Rectal smooth muscle tissue (tissue), 1 donor: ENCODE data around the gene CHL1.

Experiments used
- H3K27ac ChIP-seq: one replicate; pipeline ENCODE4 v1.7.0; 2013; ENCODE audit warnings: low read depth, low read length, inconsistent platforms
- H3K27me3 ChIP-seq: one replicate; pipeline ENCODE4 v1.7.0; 2013; ENCODE audit warnings: low read length; ENCODE audit not compliant: control insufficient read depth, insufficient read depth
- H3K36me3 ChIP-seq: one replicate; pipeline ENCODE4 v1.7.0; 2013; ENCODE audit warnings: low read length; ENCODE audit not compliant: control insufficient read depth, insufficient read depth
- H3K4me1 ChIP-seq: one replicate; pipeline ENCODE4 v1.7.0; 2013; ENCODE audit warnings: low read length; ENCODE audit not compliant: control insufficient read depth, insufficient read depth
- H3K4me3 ChIP-seq: one replicate; pipeline ENCODE4 v1.7.0; 2013; ENCODE audit warnings: low read length
- H3K9ac ChIP-seq: one replicate; pipeline ENCODE4 v1.7.0; 2013; ENCODE audit warnings: low read length

The CHL1 gene, protein sequence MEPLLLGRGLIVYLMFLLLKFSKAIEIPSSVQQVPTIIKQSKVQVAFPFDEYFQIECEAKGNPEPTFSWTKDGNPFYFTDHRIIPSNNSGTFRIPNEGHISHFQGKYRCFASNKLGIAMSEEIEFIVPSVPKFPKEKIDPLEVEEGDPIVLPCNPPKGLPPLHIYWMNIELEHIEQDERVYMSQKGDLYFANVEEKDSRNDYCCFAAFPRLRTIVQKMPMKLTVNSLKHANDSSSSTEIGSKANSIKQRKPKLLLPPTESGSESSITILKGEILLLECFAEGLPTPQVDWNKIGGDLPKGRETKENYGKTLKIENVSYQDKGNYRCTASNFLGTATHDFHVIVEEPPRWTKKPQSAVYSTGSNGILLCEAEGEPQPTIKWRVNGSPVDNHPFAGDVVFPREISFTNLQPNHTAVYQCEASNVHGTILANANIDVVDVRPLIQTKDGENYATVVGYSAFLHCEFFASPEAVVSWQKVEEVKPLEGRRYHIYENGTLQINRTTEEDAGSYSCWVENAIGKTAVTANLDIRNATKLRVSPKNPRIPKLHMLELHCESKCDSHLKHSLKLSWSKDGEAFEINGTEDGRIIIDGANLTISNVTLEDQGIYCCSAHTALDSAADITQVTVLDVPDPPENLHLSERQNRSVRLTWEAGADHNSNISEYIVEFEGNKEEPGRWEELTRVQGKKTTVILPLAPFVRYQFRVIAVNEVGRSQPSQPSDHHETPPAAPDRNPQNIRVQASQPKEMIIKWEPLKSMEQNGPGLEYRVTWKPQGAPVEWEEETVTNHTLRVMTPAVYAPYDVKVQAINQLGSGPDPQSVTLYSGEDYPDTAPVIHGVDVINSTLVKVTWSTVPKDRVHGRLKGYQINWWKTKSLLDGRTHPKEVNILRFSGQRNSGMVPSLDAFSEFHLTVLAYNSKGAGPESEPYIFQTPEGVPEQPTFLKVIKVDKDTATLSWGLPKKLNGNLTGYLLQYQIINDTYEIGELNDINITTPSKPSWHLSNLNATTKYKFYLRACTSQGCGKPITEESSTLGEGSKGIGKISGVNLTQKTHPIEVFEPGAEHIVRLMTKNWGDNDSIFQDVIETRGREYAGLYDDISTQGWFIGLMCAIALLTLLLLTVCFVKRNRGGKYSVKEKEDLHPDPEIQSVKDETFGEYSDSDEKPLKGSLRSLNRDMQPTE (N-terminal part only)

GRCh38 chr3:196311-197148, at the start of gene CHL1:
CHL1 (plus strand) TSS chr3:196763; CDS start chr3:319777, 123,014 bp downstream.
- peaks cover 2% of the 10 kb centered on the region for H3K27me3 ChIP-seq
- H3K36me3 ChIP-seq: no peaks in the 10 kb centered on the region
- H3K4me1 ChIP-seq: no peaks in the 10 kb centered on the region
- peak within 1 kb of the TSS; percentile 32 for H3K27ac ChIP-seq
- peak within 1 kb of the TSS; percentile 52 for H3K4me3 ChIP-seq
- H3K9ac ChIP-seq: no peak within 1 kb of the TSS

- no peak overlapping the region for H3K4me3 ChIP-seq
- no peaks in the 10 kb centered on the region for H3K4me1 ChIP-seq
- no peaks in the 10 kb centered on the region for H3K27me3 ChIP-seq
- H3K27ac ChIP-seq: no peak overlapping the region
- H3K9ac ChIP-seq: no peak overlapping the region
- H3K36me3 ChIP-seq: no peaks in the 10 kb centered on the region
Observed at GRCh38 chr3:151614-152189, 44.9 kb upstream of the CHL1 start.

- Histone ChIP-seq H3K4me3 (no peak overlapping the region), H3K27ac (no peak overlapping the region), H3K27me3 (no peaks in the 10 kb centered on the region), H3K4me1 (no peaks in the 10 kb centered on the region), H3K9ac (no peak overlapping the region), H3K36me3 (no peaks in the 10 kb centered on the region)
Observed at GRCh38 chr3:159974-160373, 36.6 kb upstream of the CHL1 start.

- Histone ChIP-seq H3K9ac (no peak overlapping the region), H3K4me3 (no peak overlapping the region), H3K4me1 (no peaks in the 10 kb centered on the region), H3K27me3 (no peaks in the 10 kb centered on the region), H3K27ac (no peak overlapping the region), H3K36me3 (no peaks in the 10 kb centered on the region)
Observed at GRCh38 chr3:166071-166470, 30.5 kb upstream of the CHL1 start.

- H3K27ac ChIP-seq: no peak overlapping the region
- H3K4me3 ChIP-seq: no peak overlapping the region
- no peaks in the 10 kb centered on the region for H3K36me3 ChIP-seq
- no peaks in the 10 kb centered on the region for H3K4me1 ChIP-seq
- H3K9ac ChIP-seq: no peak overlapping the region
- H3K27me3 ChIP-seq: no peaks in the 10 kb centered on the region
Observed at GRCh38 chr3:166799-167198, 29.8 kb upstream of the CHL1 start.

DNA sequence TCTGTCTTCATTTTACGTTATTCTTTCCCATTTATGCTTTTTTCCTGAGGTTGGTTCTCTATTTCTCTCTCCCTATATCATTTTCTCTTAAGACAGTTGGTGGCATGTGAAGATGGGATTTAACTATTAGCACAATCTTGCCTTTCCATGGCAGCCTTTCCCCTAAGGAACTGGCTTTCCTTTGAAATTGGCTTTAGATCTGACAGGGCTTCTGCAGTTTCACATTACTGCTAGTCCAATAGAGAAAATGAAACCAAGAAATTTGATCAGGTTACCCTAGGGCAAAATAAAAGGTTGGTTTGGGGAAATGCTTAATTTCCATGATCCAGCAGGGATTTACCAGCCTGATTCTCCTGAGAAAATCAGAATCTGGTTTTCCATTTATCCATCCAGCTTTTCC, 22.7 kb upstream of the CHL1 start:
- Histone ChIP-seq H3K9ac (no peak overlapping the region), H3K4me1 (no peaks in the 10 kb centered on the region), H3K4me3 (no peak overlapping the region)

DNA sequence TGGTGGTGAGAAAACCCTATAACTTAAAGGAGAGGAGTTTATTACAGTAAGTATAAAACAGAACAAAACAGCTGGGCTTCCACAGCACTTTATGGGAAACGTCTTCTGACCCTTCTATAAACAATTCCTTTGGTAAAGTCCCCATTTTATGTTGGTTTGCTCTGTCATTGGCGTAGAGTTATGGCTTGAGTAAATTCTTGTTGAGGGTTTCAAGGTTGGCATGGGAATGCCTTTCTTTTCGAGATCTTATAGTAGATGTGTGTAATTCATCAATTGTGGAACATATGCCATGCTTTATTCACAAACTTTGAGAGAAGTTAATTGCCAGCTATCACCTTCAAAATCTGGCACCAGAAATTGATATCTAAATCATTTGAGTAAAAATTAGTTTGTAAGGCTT, 11.6 kb upstream of the CHL1 start:
- H3K4me1 ChIP-seq: no peaks in the 10 kb centered on the region

More for the DNA sequence above, 22.7 kb upstream of the CHL1 start:
- Histone ChIP-seq H3K36me3 (no peaks in the 10 kb centered on the region), H3K27me3 (no peaks in the 10 kb centered on the region), H3K27ac (no peak overlapping the region)

GRCh38 chr3:192215-192929, 4.2 kb upstream of the CHL1 start:
- Histone ChIP-seq H3K4me3 (no peak overlapping the region), H3K36me3 (no peaks in the 10 kb centered on the region), H3K27me3 (peaks cover 2% of the 10 kb centered on the region), H3K9ac (no peak overlapping the region), H3K27ac (no peak overlapping the region), H3K4me1 (no peaks in the 10 kb centered on the region)

More for the DNA sequence above, 11.6 kb upstream of the CHL1 start:
- Histone ChIP-seq H3K4me3 (no peak overlapping the region), H3K36me3 (no peaks in the 10 kb centered on the region), H3K27ac (no peak overlapping the region), H3K27me3 (no peaks in the 10 kb centered on the region), H3K9ac (no peak overlapping the region)

- Histone ChIP-seq H3K27ac (no peak overlapping the region), H3K4me1 (no peaks in the 10 kb centered on the region), H3K36me3 (no peaks in the 10 kb centered on the region), H3K4me3 (no peak overlapping the region), H3K9ac (no peak overlapping the region), H3K27me3 (peaks cover 2% of the 10 kb centered on the region)
Observed at GRCh38 chr3:194001-194400, 2.6 kb upstream of the CHL1 start.

- Histone ChIP-seq H3K4me3 (no peak overlapping the region), H3K4me1 (no peaks in the 10 kb centered on the region), H3K36me3 (no peaks in the 10 kb centered on the region), H3K27me3 (peaks cover 2% of the 10 kb centered on the region), H3K9ac (no peak overlapping the region), H3K27ac (no peak overlapping the region)
Observed at GRCh38 chr3:194421-194820, 2.1 kb upstream of the CHL1 start.

DNA sequence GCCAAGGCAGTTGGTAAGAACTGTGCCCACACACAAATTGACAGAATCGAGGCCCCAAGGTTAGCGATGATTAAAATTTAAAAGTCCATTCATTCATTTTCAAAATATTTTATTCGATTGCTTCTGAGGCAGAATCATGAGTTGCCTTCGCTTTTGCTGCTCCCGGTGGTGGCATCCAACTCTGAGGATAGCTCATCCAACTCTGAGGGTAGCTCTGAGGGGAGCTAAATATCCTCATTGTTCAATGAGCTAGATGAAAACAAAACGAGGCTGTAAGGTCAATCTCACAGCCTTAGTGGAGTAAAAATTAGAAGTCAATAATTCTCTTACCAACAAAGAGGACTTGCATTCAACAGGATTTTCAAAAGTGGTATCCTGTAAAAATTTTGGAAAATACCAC, 897 bp upstream of the CHL1 start:
- H3K4me3 ChIP-seq: no peak overlapping the region
- H3K27ac ChIP-seq: no peak overlapping the region
- no peaks in the 10 kb centered on the region for H3K4me1 ChIP-seq
- H3K27me3 ChIP-seq: peaks cover 2% of the 10 kb centered on the region
- no peaks in the 10 kb centered on the region for H3K36me3 ChIP-seq
- H3K9ac ChIP-seq: no peak overlapping the region
